ENCODE data around the gene PSMD5. TPM values are rescaled to one million over a fixed set of nuclear protein-coding genes. Genes with fewer than 3 reads are reported as not detected.

PSMD5 gene
- total and polyA plus RNA-seq, 9 of the 15 experiments (the other 6 are each of a cell fraction or from before 2014, with no cell fraction given) = 46.4 to 148 (median 76.3) TPM

GRCh38 chr9:120891884-120892747, 49.4 kb upstream of the PSMD5 start (continued):
- TF ChIP-seq ZNF717 (CRISPR knock-in tag; IDR thresholded peaks at IDR 0.05) = no peak
- 0 out of 4 replicates have a peak, but pooled peaks of 1 of the 2 experiments have one; percentile 18 for TF ChIP-seq TBL1XR1 (IDR thresholded peaks at IDR 0.05; ENCODE audit: low read length in 2 of 2)
- TF ChIP-seq PRDM10 (IDR thresholded peaks at IDR 0.05; ENCODE audit: partially characterized antibody) = no peak
- TF ChIP-seq ZBED1 (IDR thresholded peaks at IDR 0.05) = no peak
- no peak for TF ChIP-seq HDAC8 (tag; IDR thresholded peaks at IDR 0.05)
- no peak for TF ChIP-seq PATZ1 (CRISPR knock-in tag; IDR thresholded peaks at IDR 0.05; ENCODE audit: borderline replicate concordance)
- TF ChIP-seq BRD9 (IDR thresholded peaks at IDR 0.05; ENCODE audit: low read depth, partially characterized antibody) = no peak
- no peak for TF ChIP-seq TOE1 (IDR thresholded peaks at IDR 0.05; ENCODE audit: borderline replicate concordance)
- TF ChIP-seq TOE1 (CRISPR knock-in tag; IDR thresholded peaks at IDR 0.05; ENCODE audit: borderline replicate concordance, low read depth) = no peak
- TF ChIP-seq KAT8 (IDR thresholded peaks at IDR 0.05; ENCODE audit: low read depth) = no peak
- TF ChIP-seq COPS2 (conservative IDR thresholded peaks at IDR 0.05) = no peak
- TF ChIP-seq CTCF (IDR thresholded peaks at IDR 0.05 in 2 of 3, conservative IDR thresholded peaks at IDR 0.05 in 1 of 3; ENCODE audit: insufficient read depth in 2 of 3, low read depth in 1 of 3, low read length in 3 of 3) = 0 out of 6 replicates have a peak, but pooled peaks of 1 of the 3 experiments have one; percentile 4
- no peak for TF ChIP-seq ZNF589 (CRISPR knock-in tag; IDR thresholded peaks at IDR 0.05; ENCODE audit: low read depth)
- no peak for TF ChIP-seq BCOR (IDR thresholded peaks at IDR 0.05)
- TF ChIP-seq MAFF (IDR thresholded peaks at IDR 0.05; ENCODE audit: low read length) = 0 out of 2 replicates have a peak, but pooled peaks have one; percentile 3
- TF ChIP-seq POLR2G (IDR thresholded peaks at IDR 0.05; ENCODE audit: low read depth, low read length) = no peak
- no peak for TF ChIP-seq RUNX1 (IDR thresholded peaks at IDR 0.05; ENCODE audit: low read depth)
- no peak for TF ChIP-seq PHF8 (IDR thresholded peaks at IDR 0.05; ENCODE audit: borderline replicate concordance, low read length)
- TF ChIP-seq ETS1 (conservative IDR thresholded peaks at IDR 0.05; ENCODE audit: control insufficient read depth, low read depth, low read length) = no peak
